IPS-15b (cell line): ENCODE measurements around the gene LRRC46.

Source experiments
- H3K27me3 ChIP-seq: one replicate; pipeline ENCODE4 v1.6.1; 2013; ENCODE audit warnings: low read length; ENCODE audit not compliant: control insufficient read depth, insufficient read depth
- H3K36me3 ChIP-seq: one replicate; pipeline ENCODE4 v1.6.1; 2013; ENCODE audit warnings: low read length; ENCODE audit not compliant: control insufficient read depth, insufficient read depth
- H3K4me1 ChIP-seq: one replicate; pipeline ENCODE4 v1.6.1; 2013; ENCODE audit warnings: mild to moderate bottlenecking, low read length; ENCODE audit not compliant: control insufficient read depth, insufficient read depth
- H3K4me3 ChIP-seq: one replicate; pipeline ENCODE4 v1.5.1; 2013; ENCODE audit warnings: low read depth, low read length
- H3K9ac ChIP-seq: one replicate; pipeline ENCODE4 v1.6.1; 2013; ENCODE audit warnings: low read depth, mild to moderate bottlenecking, low read length
- H3K9me3 ChIP-seq: one replicate; pipeline ENCODE4 v1.6.1; 2013; ENCODE audit warnings: mild to moderate bottlenecking, low read length; ENCODE audit not compliant: control insufficient read depth, insufficient read depth

The LRRC46 gene, protein sequence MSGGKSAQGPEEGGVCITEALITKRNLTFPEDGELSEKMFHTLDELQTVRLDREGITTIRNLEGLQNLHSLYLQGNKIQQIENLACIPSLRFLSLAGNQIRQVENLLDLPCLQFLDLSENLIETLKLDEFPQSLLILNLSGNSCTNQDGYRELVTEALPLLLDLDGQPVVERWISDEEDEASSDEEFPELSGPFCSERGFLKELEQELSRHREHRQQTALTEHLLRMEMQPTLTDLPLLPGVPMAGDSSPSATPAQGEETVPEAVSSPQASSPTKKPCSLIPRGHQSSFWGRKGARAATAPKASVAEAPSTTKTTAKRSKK

DNA sequence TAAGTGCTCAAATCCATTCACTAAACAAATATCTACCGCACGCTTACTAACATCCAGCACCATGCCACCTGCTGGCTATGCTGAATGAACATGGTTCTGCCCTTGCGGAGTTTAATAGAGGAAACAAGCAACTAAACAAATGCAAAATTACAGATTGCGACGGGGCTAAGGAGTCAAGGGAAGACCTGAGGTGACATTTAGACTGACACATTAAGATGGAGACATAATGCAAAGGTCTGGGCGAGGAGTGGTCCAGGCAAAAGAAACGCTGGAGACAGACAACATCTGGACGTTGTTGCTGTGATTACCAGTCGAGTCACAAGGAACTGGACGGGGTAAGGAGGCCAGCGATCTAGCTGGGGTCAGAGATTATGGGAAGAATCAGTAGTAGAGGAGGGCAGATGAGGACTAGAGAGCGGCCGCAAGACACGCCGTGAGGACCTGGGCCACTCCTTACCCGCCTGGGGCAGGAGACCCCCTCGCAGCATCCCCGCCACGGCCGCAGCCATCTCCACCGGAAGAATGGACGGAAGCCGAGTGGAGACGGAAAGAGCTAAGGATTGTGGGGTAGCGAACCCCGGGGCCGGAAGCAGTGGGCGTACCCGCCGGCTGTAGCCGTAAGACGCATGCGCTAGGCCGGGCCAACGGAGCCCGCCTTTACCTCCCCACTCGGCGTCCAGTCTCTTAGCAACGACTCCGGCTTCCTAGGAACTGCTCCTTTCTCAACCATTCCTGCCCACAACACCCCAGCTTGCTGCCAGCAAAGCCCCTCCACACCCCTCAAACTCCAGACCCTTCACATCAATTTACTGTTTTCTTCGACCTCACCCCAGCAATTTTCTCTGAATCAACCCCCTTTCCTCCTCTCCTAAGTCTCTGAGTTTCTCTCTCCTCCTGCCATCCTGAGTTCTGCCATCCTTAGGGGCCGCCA, at the start of gene LRRC46, which contains the start of gene MRPL10:
TSS of gene LRRC46 (plus strand) at position 668 of the 931 bp plus-strand sequence. CDS start 320 bp downstream, outside the sequence.
TSS of gene MRPL10 (minus strand) at position 539 of the 931 bp plus-strand sequence. CDS start at position 509, 30 bp downstream.
- H3K9me3 ChIP-seq: no peaks in the 10 kb centered on the region
- H3K9ac ChIP-seq: peak within 1 kb of the TSS; percentile 96
- no peaks in the 10 kb centered on the region for H3K27me3 ChIP-seq
- peaks cover 18% of the 10 kb centered on the region for H3K36me3 ChIP-seq
- H3K4me1 ChIP-seq: no peaks in the 10 kb centered on the region
- peak within 1 kb of the TSS; percentile 100 for H3K4me3 ChIP-seq

DNA sequence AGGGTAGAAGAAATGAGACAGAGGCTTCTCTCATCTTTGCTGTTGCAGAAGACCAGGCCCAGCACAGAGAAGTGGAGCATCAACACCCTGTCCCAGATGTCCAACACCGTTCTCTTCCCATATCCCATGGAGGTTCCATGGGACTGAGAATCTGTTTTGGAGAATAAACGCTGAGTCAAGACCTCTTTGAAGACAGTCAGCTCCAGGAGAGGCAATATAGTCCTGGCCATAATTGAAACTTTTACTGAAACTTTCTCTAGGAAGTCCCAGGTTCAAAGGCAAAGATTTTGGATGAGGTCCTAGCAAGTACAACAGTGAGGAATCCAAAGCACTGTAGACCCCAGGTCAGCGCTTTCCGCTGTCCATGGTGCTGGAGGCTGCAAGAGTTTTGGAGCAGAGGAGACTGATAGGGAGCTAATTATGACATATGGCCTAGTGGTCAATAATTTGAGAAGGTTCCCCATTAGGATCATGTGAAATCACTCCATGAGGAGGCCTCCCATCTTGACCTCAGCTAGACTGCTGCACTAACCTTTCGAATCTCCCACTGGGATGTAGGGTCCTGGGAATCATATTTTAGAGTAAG, 45.8 kb upstream of the LRRC46 start:
- H3K36me3 ChIP-seq: no peaks in the 10 kb centered on the region
- H3K27me3 ChIP-seq: peaks cover 29% of the 10 kb centered on the region
- no peaks in the 10 kb centered on the region for H3K9me3 ChIP-seq
- no peak overlapping the region for H3K9ac ChIP-seq
- no peaks in the 10 kb centered on the region for H3K4me1 ChIP-seq
- H3K4me3 ChIP-seq: no peak overlapping the region

DNA sequence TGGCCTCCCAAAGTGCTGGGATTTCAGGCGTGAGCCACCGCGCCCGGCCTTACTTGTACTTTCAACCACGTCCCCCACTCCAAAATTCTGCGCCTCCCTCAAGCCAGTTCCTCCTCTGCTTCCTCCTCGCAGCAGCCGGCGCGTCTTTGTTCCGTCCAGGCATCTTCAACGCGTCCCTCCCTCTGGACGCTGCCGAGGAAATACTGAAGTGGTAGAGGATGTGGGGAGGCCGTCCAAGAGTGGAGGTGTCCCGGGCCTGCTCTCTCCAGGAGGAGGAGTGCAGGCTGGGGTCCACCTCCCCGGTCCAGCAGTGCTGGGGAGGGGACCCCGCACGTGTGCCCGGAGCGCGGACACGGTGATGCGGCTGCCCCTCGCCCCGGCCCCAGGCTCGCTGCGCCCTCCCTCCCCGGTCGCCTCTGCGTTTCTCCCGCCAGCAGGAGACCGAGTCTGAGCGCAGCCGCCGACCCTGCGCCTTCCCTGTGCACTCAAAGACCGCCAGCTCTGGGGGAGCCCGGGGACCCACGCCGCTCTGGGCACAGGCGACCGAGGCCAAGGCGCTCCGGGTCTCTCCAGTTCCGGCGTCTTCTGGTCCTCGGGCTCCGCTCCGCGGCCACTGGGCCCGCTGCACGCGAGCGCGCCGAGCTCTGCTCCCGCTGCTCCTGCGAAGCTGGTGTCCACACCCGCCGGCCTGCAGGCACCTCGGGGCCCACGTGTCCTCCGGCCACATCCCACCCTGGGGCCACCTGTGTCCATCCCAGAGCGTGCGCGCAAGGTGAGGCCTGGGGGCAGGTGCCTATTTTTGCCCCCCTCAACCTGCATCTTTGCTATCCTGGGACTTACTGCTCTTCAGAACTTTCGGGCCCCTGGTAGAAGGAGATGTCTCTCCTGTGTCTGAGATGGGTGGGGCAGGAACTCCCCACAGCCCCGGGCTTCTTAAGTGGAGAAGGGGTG, 41.6 kb upstream of the LRRC46 start:
- Histone ChIP-seq H3K4me3 (peak overlapping the region; percentile 74), H3K36me3 (no peaks in the 10 kb centered on the region), H3K4me1 (no peaks in the 10 kb centered on the region), H3K27me3 (peaks cover 61% of the 10 kb centered on the region), H3K9me3 (no peaks in the 10 kb centered on the region), H3K9ac (peak overlapping the region; percentile 54)

DNA sequence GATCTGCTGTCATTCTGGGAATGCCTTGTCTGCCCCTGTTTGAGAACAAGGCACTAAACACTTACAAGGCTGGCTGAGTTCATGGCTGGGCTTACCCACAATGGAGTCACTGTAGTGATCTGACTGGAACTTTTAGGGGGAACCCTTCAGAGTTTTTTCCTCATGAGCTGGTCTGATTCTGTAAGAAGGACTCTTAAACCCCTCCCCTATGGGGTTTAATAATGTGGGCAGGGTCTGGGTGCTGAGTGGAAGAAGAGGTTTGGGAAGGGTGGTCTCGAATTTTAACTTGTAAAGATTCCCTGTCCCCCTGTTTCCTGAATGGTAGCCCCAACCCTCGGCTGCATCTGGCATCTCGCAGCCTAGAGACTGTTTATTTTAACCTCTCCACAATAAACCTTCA, 40.4 kb upstream of the LRRC46 start:
- no peaks in the 10 kb centered on the region for H3K36me3 ChIP-seq
- H3K9ac ChIP-seq: no peak overlapping the region
- H3K9me3 ChIP-seq: no peaks in the 10 kb centered on the region
- H3K27me3 ChIP-seq: peaks cover 65% of the 10 kb centered on the region
- H3K4me3 ChIP-seq: no peak overlapping the region
- no peaks in the 10 kb centered on the region for H3K4me1 ChIP-seq

DNA sequence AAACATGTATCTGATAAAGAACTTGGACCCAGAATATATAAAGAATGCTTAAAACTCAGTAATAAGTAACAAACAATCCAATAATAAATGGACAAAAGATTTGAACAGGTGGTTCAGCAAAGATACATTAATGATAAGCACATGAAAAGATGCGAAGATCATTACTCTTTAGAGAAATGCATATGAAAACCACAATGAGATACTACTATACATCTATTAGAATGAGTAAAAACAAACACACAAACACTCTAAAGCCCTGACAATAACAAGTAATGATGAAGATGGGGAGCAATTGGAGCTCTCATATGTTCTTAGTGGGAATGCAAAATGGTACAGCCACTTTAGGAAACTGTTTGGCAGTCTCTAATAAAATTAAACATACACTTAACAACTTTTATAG, 39.0 kb upstream of the LRRC46 start:
- H3K36me3 ChIP-seq: no peaks in the 10 kb centered on the region
- H3K4me1 ChIP-seq: no peaks in the 10 kb centered on the region
- H3K27me3 ChIP-seq: peaks cover 61% of the 10 kb centered on the region
- no peak overlapping the region for H3K4me3 ChIP-seq
- no peak overlapping the region for H3K9ac ChIP-seq
- no peaks in the 10 kb centered on the region for H3K9me3 ChIP-seq

DNA sequence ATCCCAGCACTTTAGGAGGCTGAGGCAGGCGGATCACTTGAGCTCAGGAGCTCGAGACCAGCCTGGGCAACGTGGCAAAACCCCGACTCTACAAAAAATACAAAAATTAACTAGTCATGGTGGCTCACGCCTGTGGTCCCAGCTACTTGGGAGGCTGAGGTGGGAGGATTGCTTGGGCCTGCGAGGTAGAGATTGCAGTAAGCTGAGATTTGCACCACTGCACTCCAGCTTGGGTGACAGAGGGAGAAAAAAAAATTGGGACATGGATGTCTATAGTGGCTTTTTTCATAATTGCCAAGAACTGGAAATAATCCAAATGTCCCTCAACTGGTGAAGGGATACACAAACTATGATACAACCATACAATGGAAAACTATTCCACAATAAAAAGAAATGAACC, 38.5 kb upstream of the LRRC46 start:
- Histone ChIP-seq H3K9ac (no peak overlapping the region), H3K4me1 (no peaks in the 10 kb centered on the region), H3K27me3 (peaks cover 57% of the 10 kb centered on the region), H3K4me3 (no peak overlapping the region), H3K9me3 (no peaks in the 10 kb centered on the region), H3K36me3 (no peaks in the 10 kb centered on the region)

DNA sequence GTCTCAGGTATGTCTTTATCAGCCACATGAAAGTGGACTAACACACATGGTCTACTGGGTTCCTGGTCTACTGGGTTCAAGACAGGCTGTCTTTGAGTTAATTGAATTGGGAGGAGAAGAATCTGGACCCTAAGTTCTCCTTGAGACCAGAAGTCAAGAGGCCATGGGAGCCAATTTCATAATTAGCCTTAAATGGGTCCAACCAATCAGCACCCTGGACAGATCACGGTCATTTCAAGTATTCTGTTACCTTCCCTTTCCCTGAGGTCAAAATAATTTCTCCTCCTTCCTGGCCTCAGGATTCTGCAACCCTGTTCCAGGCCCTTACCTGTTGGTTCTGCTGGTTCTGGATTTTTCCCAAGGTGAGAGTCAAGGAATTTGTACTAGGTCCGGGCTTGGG, 33.7 kb upstream of the LRRC46 start:
- no peaks in the 10 kb centered on the region for H3K36me3 ChIP-seq
- H3K9ac ChIP-seq: no peak overlapping the region
- no peaks in the 10 kb centered on the region for H3K9me3 ChIP-seq
- H3K4me3 ChIP-seq: no peak overlapping the region
- H3K27me3 ChIP-seq: peaks cover 18% of the 10 kb centered on the region
- no peaks in the 10 kb centered on the region for H3K4me1 ChIP-seq

DNA sequence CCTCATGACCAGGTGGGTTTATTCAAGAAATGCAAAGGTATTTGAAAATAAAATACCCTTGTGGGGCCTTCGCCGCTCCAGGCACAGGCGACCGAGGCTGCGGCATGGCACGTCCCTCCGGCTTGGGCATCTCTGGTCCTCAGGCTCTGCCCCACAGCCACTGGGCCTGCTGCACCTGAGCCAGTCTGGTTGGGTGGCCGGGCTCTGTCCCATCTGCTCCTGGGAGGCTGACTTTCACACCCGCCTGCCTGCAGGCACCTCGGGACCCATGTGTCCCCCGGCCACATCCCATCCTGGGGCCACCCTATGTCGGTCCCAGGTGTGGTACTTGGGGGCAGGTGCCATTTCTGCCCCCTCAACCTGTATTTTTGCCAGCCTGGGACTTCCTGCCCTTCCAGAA, 30.8 kb upstream of the LRRC46 start:
- no peaks in the 10 kb centered on the region for H3K4me1 ChIP-seq
- no peaks in the 10 kb centered on the region for H3K36me3 ChIP-seq
- no peak overlapping the region for H3K9ac ChIP-seq
- H3K4me3 ChIP-seq: no peak overlapping the region
- H3K27me3 ChIP-seq: no peaks in the 10 kb centered on the region
- H3K9me3 ChIP-seq: no peaks in the 10 kb centered on the region

DNA sequence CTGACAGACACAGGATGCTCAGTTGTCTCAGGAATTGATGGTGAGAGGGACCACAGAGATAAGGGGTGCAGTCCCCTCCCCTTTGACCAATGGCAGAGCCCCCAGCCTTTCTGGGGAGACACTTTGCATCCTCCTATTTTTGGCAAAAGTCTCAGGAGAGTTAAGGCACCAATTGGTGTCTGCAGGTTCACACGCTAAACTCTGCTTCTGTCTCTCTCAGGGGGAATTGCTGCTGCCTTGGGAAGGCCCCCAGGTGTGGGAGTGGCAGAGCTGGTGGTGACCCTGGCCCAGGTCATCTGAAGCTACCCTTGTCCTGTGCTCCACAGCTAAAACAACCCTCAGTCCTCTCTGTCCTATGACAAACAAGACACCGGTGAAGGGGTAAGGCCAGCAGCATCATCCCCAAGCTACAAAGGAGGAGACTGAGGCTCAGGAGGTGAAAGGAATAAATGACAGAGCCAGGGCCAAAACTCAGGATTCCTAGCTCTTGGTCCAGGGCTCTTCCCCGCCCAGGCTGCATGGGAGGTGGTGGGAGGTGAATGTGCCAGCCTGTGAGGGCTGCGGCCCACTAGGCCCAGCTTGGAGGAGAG, 30.2 kb upstream of the LRRC46 start:
- Histone ChIP-seq H3K9me3 (no peaks in the 10 kb centered on the region), H3K4me1 (no peaks in the 10 kb centered on the region), H3K36me3 (no peaks in the 10 kb centered on the region), H3K9ac (no peak overlapping the region), H3K27me3 (no peaks in the 10 kb centered on the region), H3K4me3 (no peak overlapping the region)

DNA sequence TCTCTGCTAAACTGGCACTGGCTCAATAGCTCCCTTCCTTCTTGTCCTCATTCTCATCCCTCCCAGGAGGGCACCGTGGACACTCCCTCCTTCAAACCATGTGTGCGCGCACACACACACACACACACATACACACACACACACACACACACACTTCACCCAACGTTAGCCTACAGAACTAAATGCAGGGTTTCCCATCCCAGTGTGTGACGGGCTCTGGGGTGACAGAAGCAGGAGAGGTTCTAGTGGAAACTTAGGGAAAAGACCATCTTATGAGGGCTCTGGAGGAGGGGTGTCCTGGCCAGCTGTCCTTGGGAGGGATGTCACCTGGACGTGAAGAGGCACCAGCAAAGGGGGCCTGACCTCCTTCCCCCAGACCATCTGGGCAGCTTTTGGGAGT, 29.6 kb upstream of the LRRC46 start:
- Histone ChIP-seq H3K9ac (no peak overlapping the region), H3K9me3 (no peaks in the 10 kb centered on the region), H3K4me1 (no peaks in the 10 kb centered on the region), H3K27me3 (no peaks in the 10 kb centered on the region), H3K36me3 (no peaks in the 10 kb centered on the region), H3K4me3 (no peak overlapping the region)
